ENCODE data around the gene SYF2.

DNA sequence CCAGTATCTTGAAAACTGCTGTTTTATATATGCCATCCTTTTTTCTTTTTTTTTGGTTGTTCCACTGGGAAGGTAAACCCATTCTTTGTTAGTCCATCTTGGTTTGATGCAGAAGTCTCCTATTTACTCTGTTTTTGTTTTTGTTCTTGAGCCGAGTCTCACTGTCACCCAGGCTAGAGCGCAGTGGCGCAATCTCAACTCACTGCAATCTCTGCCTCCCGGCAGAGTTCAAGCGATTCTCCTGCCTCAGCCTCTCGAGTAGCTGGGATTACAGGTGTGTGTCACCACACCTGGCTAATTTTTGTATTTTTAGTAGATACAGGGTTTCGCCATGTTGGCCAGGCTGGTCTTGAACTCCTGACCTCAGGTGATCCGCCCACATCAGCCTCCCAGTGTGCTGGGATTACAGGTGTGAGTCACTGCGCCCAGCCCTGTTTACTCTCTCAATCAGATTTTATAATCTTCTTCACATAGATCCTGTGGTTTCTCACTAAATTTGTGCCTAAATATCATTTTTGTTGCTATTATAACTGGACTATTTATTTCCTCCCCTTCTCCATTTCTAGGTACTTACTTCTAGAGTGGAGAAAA lies 12.5 kb downstream of the SYF2 start:
- no peak for TF ChIP-seq POLR2A (IDR thresholded peaks at IDR 0.05)
- TF ChIP-seq, protein P1, sequence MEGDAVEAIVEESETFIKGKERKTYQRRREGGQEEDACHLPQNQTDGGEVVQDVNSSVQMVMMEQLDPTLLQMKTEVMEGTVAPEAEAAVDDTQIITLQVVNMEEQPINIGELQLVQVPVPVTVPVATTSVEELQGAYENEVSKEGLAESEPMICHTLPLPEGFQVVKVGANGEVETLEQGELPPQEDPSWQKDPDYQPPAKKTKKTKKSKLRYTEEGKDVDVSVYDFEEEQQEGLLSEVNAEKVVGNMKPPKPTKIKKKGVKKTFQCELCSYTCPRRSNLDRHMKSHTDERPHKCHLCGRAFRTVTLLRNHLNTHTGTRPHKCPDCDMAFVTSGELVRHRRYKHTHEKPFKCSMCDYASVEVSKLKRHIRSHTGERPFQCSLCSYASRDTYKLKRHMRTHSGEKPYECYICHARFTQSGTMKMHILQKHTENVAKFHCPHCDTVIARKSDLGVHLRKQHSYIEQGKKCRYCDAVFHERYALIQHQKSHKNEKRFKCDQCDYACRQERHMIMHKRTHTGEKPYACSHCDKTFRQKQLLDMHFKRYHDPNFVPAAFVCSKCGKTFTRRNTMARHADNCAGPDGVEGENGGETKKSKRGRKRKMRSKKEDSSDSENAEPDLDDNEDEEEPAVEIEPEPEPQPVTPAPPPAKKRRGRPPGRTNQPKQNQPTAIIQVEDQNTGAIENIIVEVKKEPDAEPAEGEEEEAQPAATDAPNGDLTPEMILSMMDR (IDR thresholded peaks at IDR 0.05), result no peak

Measured in adrenal gland (tissue), 5 donors.